IPS-18a (cell line): ENCODE measurements around the gene F8.
A peak's percentile ranks its signal among the peaks of the same experiment; 100 is the strongest.

ENCODE experiments used
- H3K27ac ChIP-seq: one replicate; pipeline ENCODE4 v1.5.1; 2013; ENCODE audit warnings: low read length
- H3K27me3 ChIP-seq: one replicate; pipeline ENCODE4 v1.6.1; 2013; ENCODE audit warnings: mild to moderate bottlenecking, low read length; ENCODE audit not compliant: control insufficient read depth, insufficient read depth
- H3K36me3 ChIP-seq: one replicate; pipeline ENCODE4 v1.6.1; 2013; ENCODE audit warnings: low read depth, low read length; ENCODE audit not compliant: control insufficient read depth
- H3K4me1 ChIP-seq: one replicate; pipeline ENCODE4 v1.6.1; 2013; ENCODE audit warnings: low read depth, low read length; ENCODE audit not compliant: control insufficient read depth
- H3K4me3 ChIP-seq: one replicate; pipeline ENCODE4 v1.5.1; 2013; ENCODE audit warnings: low read length
- H3K9ac ChIP-seq: one replicate; pipeline ENCODE4 v1.6.1; 2013; ENCODE audit warnings: mild to moderate bottlenecking, low read length, moderate library complexity
- H3K9me3 ChIP-seq: one replicate; pipeline ENCODE4 v1.6.1; 2013; ENCODE audit warnings: low read depth, low read length; ENCODE audit not compliant: control insufficient read depth

F8 gene

GRCh38 chrX:154804957-154805695 is 217.4 kb downstream of the F8 start, which contains the start of gene MPP1:
MPP1 (minus strand) TSS chrX:154805485; CDS start chrX:154805373, 112 bp downstream.
- no peaks in the 10 kb centered on the region for H3K36me3 ChIP-seq
- H3K4me1 ChIP-seq, result peaks cover 5% of the 10 kb centered on the region
- H3K27me3 ChIP-seq, result peaks cover 62% of the 10 kb centered on the region
- no peak within 1 kb of the TSS for H3K27ac ChIP-seq
- H3K4me3 ChIP-seq, result peak within 1 kb of the TSS; percentile 52
- peak within 1 kb of the TSS; percentile 17 for H3K9ac ChIP-seq
- H3K9me3 ChIP-seq, result peaks cover 3% of the 10 kb centered on the region

GRCh38 chrX:154804261-154804956 is 218.1 kb downstream of the F8 start:
- Histone ChIP-seq H3K9me3 (peaks cover 3% of the 10 kb centered on the region), H3K27me3 (peaks cover 62% of the 10 kb centered on the region), H3K4me1 (peaks cover 5% of the 10 kb centered on the region), H3K4me3 (peak overlapping the region; percentile 52), H3K9ac (no peak overlapping the region), H3K27ac (no peak overlapping the region), H3K36me3 (no peaks in the 10 kb centered on the region)

- H3K27ac ChIP-seq, result no peak overlapping the region
- H3K36me3 ChIP-seq, result no peaks in the 10 kb centered on the region
- no peak overlapping the region for H3K4me3 ChIP-seq
- no peak overlapping the region for H3K9ac ChIP-seq
- peaks cover 3% of the 10 kb centered on the region for H3K9me3 ChIP-seq
- H3K27me3 ChIP-seq, result peaks cover 68% of the 10 kb centered on the region
- H3K4me1 ChIP-seq, result peaks cover 5% of the 10 kb centered on the region
Observed at GRCh38 chrX:154802947-154803346, 219.6 kb downstream of the F8 start.

GRCh38 chrX:154800478-154801210 is 221.9 kb downstream of the F8 start:
- Histone ChIP-seq H3K9ac (no peak overlapping the region), H3K4me1 (peaks cover 4% of the 10 kb centered on the region), H3K9me3 (peaks cover 6% of the 10 kb centered on the region), H3K27me3 (peaks cover 70% of the 10 kb centered on the region), H3K36me3 (no peaks in the 10 kb centered on the region), H3K27ac (no peak overlapping the region), H3K4me3 (no peak overlapping the region)

- Histone ChIP-seq H3K36me3 (no peaks in the 10 kb centered on the region), H3K9me3 (peaks cover 13% of the 10 kb centered on the region), H3K27me3 (peaks cover 65% of the 10 kb centered on the region), H3K4me3 (no peak overlapping the region), H3K27ac (no peak overlapping the region), H3K4me1 (peaks cover 4% of the 10 kb centered on the region), H3K9ac (no peak overlapping the region)
Observed at GRCh38 chrX:154799556-154800348, 222.8 kb downstream of the F8 start.

GRCh38 chrX:154797006-154797405 is 225.5 kb downstream of the F8 start:
- Histone ChIP-seq H3K36me3 (no peaks in the 10 kb centered on the region), H3K27me3 (peaks cover 38% of the 10 kb centered on the region), H3K9ac (no peak overlapping the region), H3K4me1 (peaks cover 4% of the 10 kb centered on the region), H3K27ac (no peak overlapping the region), H3K9me3 (peaks cover 22% of the 10 kb centered on the region), H3K4me3 (no peak overlapping the region)

- no peaks in the 10 kb centered on the region for H3K36me3 ChIP-seq
- H3K9me3 ChIP-seq, result peaks cover 33% of the 10 kb centered on the region
- H3K27me3 ChIP-seq, result peaks cover 19% of the 10 kb centered on the region
- no peak overlapping the region for H3K27ac ChIP-seq
- H3K4me1 ChIP-seq, result peaks cover 4% of the 10 kb centered on the region
- H3K4me3 ChIP-seq, result no peak overlapping the region
- H3K9ac ChIP-seq, result no peak overlapping the region
Observed at GRCh38 chrX:154795016-154795415, 227.5 kb downstream of the F8 start.

- Histone ChIP-seq H3K4me3 (no peak overlapping the region), H3K27ac (no peak overlapping the region), H3K36me3 (no peaks in the 10 kb centered on the region), H3K9me3 (peaks cover 37% of the 10 kb centered on the region), H3K9ac (no peak overlapping the region), H3K27me3 (peaks cover 16% of the 10 kb centered on the region), H3K4me1 (peaks cover 4% of the 10 kb centered on the region)
Observed at GRCh38 chrX:154793084-154793795, 229.3 kb downstream of the F8 start.

GRCh38 chrX:154791939-154792338 is 230.6 kb downstream of the F8 start:
- Histone ChIP-seq H3K4me3 (no peak overlapping the region), H3K4me1 (no peaks in the 10 kb centered on the region), H3K9me3 (peaks cover 39% of the 10 kb centered on the region), H3K27me3 (peaks cover 3% of the 10 kb centered on the region), H3K27ac (no peak overlapping the region), H3K36me3 (no peaks in the 10 kb centered on the region), H3K9ac (no peak overlapping the region)

- Histone ChIP-seq H3K9ac (no peak overlapping the region), H3K36me3 (no peaks in the 10 kb centered on the region), H3K4me1 (no peaks in the 10 kb centered on the region), H3K27me3 (no peaks in the 10 kb centered on the region), H3K27ac (no peak overlapping the region), H3K9me3 (peaks cover 35% of the 10 kb centered on the region), H3K4me3 (no peak overlapping the region)
Observed at GRCh38 chrX:154791467-154791866, 231.1 kb downstream of the F8 start.
